PC-3 (cell line): ENCODE measurements around the gene TENM4.

ENCODE experiments used
- EZH2phosphoT487 ChIP-seq: fragments of 300-600 bp; sonication (generic); IDR thresholded peaks from 2 replicates; pipeline ENCODE4 v1.6.1; 2018; ENCODE audit warnings: mild to moderate bottlenecking, antibody characterized with exemption, low read length, borderline replicate concordance
- TF ChIP-seq, protein P1 (sequence below): fragments of 300-600 bp; sonication (generic); conservative IDR thresholded peaks from 2 replicates; pipeline ENCODE4 v1.5.1; 2017; ENCODE audit warnings: antibody characterized with exemption, low read depth, mild to moderate bottlenecking, low read length

DNA sequence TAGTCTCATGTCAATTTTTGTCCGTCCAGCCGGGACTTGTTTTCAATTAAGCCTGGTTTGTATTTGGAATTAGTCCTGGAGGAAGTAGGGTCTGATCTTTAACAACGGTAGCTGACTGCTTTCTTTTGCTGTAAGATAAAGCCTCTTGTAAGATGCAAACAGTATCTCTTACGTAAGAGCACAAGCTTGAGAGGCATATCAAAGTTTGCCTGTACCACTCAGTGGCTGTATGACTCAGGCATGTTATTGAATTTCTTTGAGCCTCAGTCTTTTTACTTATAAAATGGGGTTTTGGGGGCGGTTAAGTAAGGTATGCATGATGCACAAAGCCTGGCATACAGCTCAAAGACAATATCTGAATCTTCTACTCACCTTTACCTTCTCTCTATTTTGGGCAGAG, 667.8 kb downstream of the TENM4 start:
- TF ChIP-seq, protein P1, sequence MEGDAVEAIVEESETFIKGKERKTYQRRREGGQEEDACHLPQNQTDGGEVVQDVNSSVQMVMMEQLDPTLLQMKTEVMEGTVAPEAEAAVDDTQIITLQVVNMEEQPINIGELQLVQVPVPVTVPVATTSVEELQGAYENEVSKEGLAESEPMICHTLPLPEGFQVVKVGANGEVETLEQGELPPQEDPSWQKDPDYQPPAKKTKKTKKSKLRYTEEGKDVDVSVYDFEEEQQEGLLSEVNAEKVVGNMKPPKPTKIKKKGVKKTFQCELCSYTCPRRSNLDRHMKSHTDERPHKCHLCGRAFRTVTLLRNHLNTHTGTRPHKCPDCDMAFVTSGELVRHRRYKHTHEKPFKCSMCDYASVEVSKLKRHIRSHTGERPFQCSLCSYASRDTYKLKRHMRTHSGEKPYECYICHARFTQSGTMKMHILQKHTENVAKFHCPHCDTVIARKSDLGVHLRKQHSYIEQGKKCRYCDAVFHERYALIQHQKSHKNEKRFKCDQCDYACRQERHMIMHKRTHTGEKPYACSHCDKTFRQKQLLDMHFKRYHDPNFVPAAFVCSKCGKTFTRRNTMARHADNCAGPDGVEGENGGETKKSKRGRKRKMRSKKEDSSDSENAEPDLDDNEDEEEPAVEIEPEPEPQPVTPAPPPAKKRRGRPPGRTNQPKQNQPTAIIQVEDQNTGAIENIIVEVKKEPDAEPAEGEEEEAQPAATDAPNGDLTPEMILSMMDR = no peak
- TF ChIP-seq EZH2phosphoT487 = no peak
